Measurements from ENCODE around the gene F8.

- TF ChIP-seq MXI1 (IDR thresholded peaks at IDR 0.05; ENCODE audit: borderline replicate concordance, low read depth, low read length) (no peak), CTCF (conservative IDR thresholded peaks at IDR 0.05; ENCODE audit: low read depth, low read length) (no peak), POLR2A (IDR thresholded peaks at IDR 0.05; ENCODE audit: low read depth, low read length) (no peak), FOS (IDR thresholded peaks at IDR 0.05; ENCODE audit: low read depth, low read length) (no peak), MAFK (IDR thresholded peaks at IDR 0.05; ENCODE audit: low read depth, low read length) (no peak), CEBPB (IDR thresholded peaks at IDR 0.05; ENCODE audit: low read depth, low read length) (no peak), BHLHE40 (IDR thresholded peaks at IDR 0.05; ENCODE audit: low read depth, low read length) (no peak), RAD21 (IDR thresholded peaks at IDR 0.05; ENCODE audit: low read length) (no peak)
Measured at GRCh38 chrX:154914052-154914451, 108.5 kb downstream of the F8 start.
